K562 (cell line): ENCODE measurements around the gene EIF3K. TPM values are rescaled to one million over a fixed set of nuclear protein-coding genes. Genes with fewer than 3 reads are reported as not detected.

Experiments
- ARID1B ChIP-seq: fragments of 450-650 bp; IDR thresholded peaks from 2 replicates; pipeline ENCODE4 v1.6.1; 2016; ENCODE audit warnings: antibody characterized with exemption, mild to moderate bottlenecking, inconsistent platforms
- BMI1 ChIP-seq: fragments of 150-350 bp; IDR thresholded peaks from 2 replicates; pipeline ENCODE4 v1.6.1; 2014; ENCODE audit warnings: low read length
- CBFA2T3 ChIP-seq: fragments of 450-650 bp; IDR thresholded peaks from 2 replicates; pipeline ENCODE4 v1.6.1; 2017
- KDM1A ChIP-seq, 2 experiments: fragments of 450-650 bp; IDR thresholded peaks; 2 replicates each; pipeline ENCODE4 v1.6.1; 2016; ENCODE audit warnings: mild to moderate bottlenecking in 2 of 2
- MGA ChIP-seq: fragments of 450-650 bp; IDR thresholded peaks from 2 replicates; pipeline ENCODE4 v1.6.1; 2016; ENCODE audit warnings: mild to moderate bottlenecking, moderate library complexity
- POLR2AphosphoS5 ChIP-seq: IDR thresholded peaks from 2 replicates; pipeline ENCODE4 v1.6.1; 2011; ENCODE audit warnings: mild to moderate bottlenecking, low read depth, low read length, moderate library complexity; ENCODE audit not compliant: control insufficient read depth, insufficient read depth
- POU5F1 ChIP-seq: fragments of 150-350 bp; IDR thresholded peaks from 2 replicates; pipeline ENCODE4 v1.6.1; 2014; ENCODE audit warnings: borderline replicate concordance, low read length, low read depth, mild to moderate bottlenecking; ENCODE audit not compliant: partially characterized antibody
- ZC3H4 ChIP-seq: sonication (generic); formaldehyde crosslinking; IDR thresholded peaks from 2 replicates; pipeline ENCODE4 v1.9.0; 2021; ENCODE audit warnings: missing genetic modification reagents, borderline replicate concordance
- polyA plus RNA-seq, 8 experiments: library from polyadenylated mRNA; depleted of rRNA in 4 of 8; stranded (reverse) in 5 of 8; unstranded in 3 of 8; fragments of >200 nt; fragmentation: Nextera tagmentation in 2 of 8; fragmentation: Illumina TruSeq in 1 of 8; extraction: Ambion mirVana in 2 of 8; extraction: Trizol in 1 of 8; gene quantifications; 2 replicates each; pipeline versions ENCODE4 v1.2.1 to v1.2.3, GENCODE V29; 2011 to 2014; ENCODE audit warnings: inconsistent platforms in 1 of 8, missing spikeins in 1 of 8
- total RNA-seq, 7 experiments: library from RNA; depleted of rRNA in 6 of 7; stranded (reverse); fragments of >200 nt in 6 of 7; fragmentation: Illumina TruSeq in 2 of 7; extraction: Trizol in 2 of 7; gene quantifications; 2 replicates each; pipeline versions ENCODE4 v1.2.1 to v1.2.3, GENCODE V29; 2011 to 2021; ENCODE audit warnings: low replicate concordance in 1 of 7
- TF ChIP-seq, protein P1 (sequence below): fragments of 250-450 bp; sonication (Bioruptor Pico); IDR thresholded peaks from 2 replicates; pipeline ENCODE4 v1.4.0; 2020; ENCODE audit warnings: mild to moderate bottlenecking, moderate library complexity, borderline replicate concordance
- TF ChIP-seq, protein P2 (sequence below): fragments of 450-650 bp; IDR thresholded peaks from 2 replicates; pipeline ENCODE4 v1.7.1; 2018; ENCODE audit warnings: mild to moderate bottlenecking, low read depth; ENCODE audit not compliant: partially characterized antibody

EIF3K gene
- total and polyA plus RNA-seq, 9 of the 15 experiments (the other 6 are each of a cell fraction or from before 2014, with no cell fraction given): 387 to 1,827 (median 733) TPM

DNA sequence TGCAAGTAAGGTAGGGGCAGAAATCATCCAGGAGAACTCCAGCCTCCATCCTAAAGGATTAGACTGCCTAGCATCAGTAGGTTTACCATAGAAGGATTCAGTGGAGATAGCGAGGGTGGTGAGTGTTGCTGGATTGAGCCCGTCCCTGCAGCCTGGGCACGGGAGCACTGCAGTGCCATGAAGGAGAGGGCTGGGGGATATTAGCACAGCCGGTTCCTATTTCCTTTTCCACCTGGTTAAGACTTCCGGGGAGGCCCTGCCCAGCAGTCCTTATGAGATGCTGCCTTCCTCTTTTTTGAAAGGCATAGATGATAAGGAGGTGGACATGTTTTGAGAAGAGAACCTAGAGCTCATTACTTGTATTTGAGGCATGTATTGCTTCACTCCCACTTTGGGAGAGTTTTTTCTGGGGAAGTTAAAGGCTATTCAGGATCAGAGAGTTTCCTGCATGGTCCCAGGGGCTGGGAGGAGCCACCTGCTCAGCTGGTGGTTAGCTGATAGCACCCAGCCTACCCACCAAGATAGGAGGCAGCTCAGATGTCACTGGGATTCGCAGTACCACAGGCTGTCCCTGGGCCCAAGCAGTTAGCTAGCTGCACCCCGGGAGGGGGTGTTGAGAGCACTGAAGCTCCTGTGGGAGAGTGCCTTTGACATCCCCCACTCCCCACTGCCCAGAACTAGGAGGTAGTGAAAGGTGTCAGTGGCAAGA is 45.7 kb downstream of the EIF3K start (continued):
- TF ChIP-seq, protein P1, sequence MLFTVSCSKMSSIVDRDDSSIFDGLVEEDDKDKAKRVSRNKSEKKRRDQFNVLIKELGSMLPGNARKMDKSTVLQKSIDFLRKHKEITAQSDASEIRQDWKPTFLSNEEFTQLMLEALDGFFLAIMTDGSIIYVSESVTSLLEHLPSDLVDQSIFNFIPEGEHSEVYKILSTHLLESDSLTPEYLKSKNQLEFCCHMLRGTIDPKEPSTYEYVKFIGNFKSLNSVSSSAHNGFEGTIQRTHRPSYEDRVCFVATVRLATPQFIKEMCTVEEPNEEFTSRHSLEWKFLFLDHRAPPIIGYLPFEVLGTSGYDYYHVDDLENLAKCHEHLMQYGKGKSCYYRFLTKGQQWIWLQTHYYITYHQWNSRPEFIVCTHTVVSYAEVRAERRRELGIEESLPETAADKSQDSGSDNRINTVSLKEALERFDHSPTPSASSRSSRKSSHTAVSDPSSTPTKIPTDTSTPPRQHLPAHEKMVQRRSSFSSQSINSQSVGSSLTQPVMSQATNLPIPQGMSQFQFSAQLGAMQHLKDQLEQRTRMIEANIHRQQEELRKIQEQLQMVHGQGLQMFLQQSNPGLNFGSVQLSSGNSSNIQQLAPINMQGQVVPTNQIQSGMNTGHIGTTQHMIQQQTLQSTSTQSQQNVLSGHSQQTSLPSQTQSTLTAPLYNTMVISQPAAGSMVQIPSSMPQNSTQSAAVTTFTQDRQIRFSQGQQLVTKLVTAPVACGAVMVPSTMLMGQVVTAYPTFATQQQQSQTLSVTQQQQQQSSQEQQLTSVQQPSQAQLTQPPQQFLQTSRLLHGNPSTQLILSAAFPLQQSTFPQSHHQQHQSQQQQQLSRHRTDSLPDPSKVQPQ (CRISPR knock-in tag): no peak
- TF ChIP-seq MGA: no peak
- TF ChIP-seq POU5F1: no peak
- TF ChIP-seq CBFA2T3: peak; percentile 71
- TF ChIP-seq KDM1A (IDR thresholded peaks at IDR 0.05): no peak
- TF ChIP-seq ZC3H4 (CRISPR knock-in tag): no peak
- TF ChIP-seq, protein P2, sequence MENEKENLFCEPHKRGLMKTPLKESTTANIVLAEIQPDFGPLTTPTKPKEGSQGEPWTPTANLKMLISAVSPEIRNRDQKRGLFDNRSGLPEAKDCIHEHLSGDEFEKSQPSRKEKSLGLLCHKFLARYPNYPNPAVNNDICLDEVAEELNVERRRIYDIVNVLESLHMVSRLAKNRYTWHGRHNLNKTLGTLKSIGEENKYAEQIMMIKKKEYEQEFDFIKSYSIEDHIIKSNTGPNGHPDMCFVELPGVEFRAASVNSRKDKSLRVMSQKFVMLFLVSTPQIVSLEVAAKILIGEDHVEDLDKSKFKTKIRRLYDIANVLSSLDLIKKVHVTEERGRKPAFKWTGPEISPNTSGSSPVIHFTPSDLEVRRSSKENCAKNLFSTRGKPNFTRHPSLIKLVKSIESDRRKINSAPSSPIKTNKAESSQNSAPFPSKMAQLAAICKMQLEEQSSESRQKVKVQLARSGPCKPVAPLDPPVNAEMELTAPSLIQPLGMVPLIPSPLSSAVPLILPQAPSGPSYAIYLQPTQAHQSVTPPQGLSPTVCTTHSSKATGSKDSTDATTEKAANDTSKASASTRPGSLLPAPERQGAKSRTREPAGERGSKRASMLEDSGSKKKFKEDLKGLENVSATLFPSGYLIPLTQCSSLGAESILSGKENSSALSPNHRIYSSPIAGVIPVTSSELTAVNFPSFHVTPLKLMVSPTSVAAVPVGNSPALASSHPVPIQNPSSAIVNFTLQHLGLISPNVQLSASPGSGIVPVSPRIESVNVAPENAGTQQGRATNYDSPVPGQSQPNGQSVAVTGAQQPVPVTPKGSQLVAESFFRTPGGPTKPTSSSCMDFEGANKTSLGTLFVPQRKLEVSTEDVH: peak; percentile 23
- no peak for TF ChIP-seq BMI1
- TF ChIP-seq POLR2AphosphoS5: no peak
- TF ChIP-seq ARID1B: peak; percentile 53
